Measurements from ENCODE around the gene AP1G1. TPM values are rescaled to one million over a fixed set of nuclear protein-coding genes. Genes with fewer than 3 reads are reported as not detected.

The AP1G1 gene
- total RNA-seq, 4 donors from 2014 or later, result 113 to 153 (median 137) TPM

GRCh38 chr16:71748226-71748625, 60.4 kb downstream of the AP1G1 start:
- Histone ChIP-seq H3K36me3 (peaks cover 0 to 88% (median 0%) of the 10 kb centered on the region in 3 donors), H3K27ac (no peak overlapping the region), H3K27me3 (no peaks in the 10 kb centered on the region), H3K4me1 (no peaks in the 10 kb centered on the region), H3K4me3 (no peak overlapping the region), H3K9me3 (no peaks in the 10 kb centered on the region)
- DNase-seq, result no peak
- TF ChIP-seq POLR2A (IDR thresholded peaks at IDR 0.05), result no peak
- TF ChIP-seq, protein P1, sequence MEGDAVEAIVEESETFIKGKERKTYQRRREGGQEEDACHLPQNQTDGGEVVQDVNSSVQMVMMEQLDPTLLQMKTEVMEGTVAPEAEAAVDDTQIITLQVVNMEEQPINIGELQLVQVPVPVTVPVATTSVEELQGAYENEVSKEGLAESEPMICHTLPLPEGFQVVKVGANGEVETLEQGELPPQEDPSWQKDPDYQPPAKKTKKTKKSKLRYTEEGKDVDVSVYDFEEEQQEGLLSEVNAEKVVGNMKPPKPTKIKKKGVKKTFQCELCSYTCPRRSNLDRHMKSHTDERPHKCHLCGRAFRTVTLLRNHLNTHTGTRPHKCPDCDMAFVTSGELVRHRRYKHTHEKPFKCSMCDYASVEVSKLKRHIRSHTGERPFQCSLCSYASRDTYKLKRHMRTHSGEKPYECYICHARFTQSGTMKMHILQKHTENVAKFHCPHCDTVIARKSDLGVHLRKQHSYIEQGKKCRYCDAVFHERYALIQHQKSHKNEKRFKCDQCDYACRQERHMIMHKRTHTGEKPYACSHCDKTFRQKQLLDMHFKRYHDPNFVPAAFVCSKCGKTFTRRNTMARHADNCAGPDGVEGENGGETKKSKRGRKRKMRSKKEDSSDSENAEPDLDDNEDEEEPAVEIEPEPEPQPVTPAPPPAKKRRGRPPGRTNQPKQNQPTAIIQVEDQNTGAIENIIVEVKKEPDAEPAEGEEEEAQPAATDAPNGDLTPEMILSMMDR (IDR thresholded peaks at IDR 0.05), result no peak

GRCh38 chr16:71746442-71747046, 62.1 kb downstream of the AP1G1 start:
- H3K4me3 ChIP-seq, result no peak overlapping the region
- peaks cover 0 to 91% (median 0%) of the 10 kb centered on the region in 3 donors for H3K36me3 ChIP-seq
- no peaks in the 10 kb centered on the region for H3K27me3 ChIP-seq
- peak in 1 of 3 donors; percentile 70 for DNase-seq
- TF ChIP-seq, protein P1 (IDR thresholded peaks at IDR 0.05), result peak; percentile 55 to 87 (median 81)
- no peak for TF ChIP-seq POLR2A (IDR thresholded peaks at IDR 0.05)
- H3K27ac ChIP-seq, result no peak overlapping the region
- no peaks in the 10 kb centered on the region for H3K4me1 ChIP-seq
- H3K9me3 ChIP-seq, result no peaks in the 10 kb centered on the region

- Histone ChIP-seq H3K27ac (no peak overlapping the region), H3K27me3 (no peaks in the 10 kb centered on the region), H3K4me3 (no peak overlapping the region), H3K9me3 (no peaks in the 10 kb centered on the region), H3K36me3 (peaks cover 0 to 83% (median 6%) of the 10 kb centered on the region in 3 donors), H3K4me1 (no peaks in the 10 kb centered on the region)
- TF ChIP-seq, protein P1 (IDR thresholded peaks at IDR 0.05), result no peak
- no peak for TF ChIP-seq POLR2A (IDR thresholded peaks at IDR 0.05)
- DNase-seq, result no peak
These were observed 69.8 kb downstream of the AP1G1 start for GRCh38 chr16:71738855-71739254.

DNA sequence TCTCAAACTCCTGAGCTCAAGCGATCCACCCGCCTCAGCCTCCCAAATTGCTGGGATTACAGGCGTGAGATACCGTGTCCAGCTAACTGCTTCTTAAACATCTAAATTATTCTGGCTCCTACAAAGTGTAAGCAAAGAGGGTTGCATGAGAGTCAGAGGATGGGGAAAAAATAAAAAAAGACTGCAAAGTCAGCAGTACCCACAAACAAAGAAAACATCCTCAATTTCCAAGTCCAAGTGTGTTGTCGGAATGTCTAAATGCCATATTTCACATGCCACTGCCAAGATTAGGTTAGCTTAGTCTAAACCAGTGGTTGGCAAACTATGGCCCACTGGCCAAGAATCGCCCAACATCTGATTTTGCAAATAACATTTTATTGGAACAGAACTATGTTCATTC, 71.1 kb downstream of the AP1G1 start:
- TF ChIP-seq POLR2A (IDR thresholded peaks at IDR 0.05), result no peak
- TF ChIP-seq, protein P1 (IDR thresholded peaks at IDR 0.05), result no peak
- Histone ChIP-seq H3K9me3 (no peaks in the 10 kb centered on the region), H3K4me1 (peaks cover 0 to 2% (median 0%) of the 10 kb centered on the region in 4 donors), H3K27ac (no peak overlapping the region), H3K36me3 (peaks cover 0 to 83% (median 7%) of the 10 kb centered on the region in 3 donors), H3K27me3 (no peaks in the 10 kb centered on the region), H3K4me3 (no peak overlapping the region)
- DNase-seq, result no peak

DNA sequence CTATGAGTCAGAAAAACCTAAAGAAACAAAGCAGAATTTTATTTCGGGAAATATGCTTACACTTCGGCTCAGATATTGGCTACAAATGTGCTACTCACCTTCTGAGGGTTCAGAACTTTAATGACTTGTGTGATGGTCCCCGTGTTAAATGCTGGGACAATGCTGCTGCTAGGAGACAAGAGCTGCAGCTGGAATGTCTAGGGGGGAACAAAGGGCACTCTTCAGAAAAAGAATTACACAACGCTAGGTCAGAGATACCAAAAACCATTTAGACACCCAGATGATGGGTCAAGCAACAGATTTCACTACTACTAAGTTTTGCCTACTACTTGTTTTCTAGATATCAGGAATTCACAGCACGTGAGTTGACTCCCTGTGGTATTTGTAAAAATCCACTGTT, 74.1 kb downstream of the AP1G1 start:
- Histone ChIP-seq H3K27ac (no peak overlapping the region), H3K27me3 (no peaks in the 10 kb centered on the region), H3K4me3 (no peak overlapping the region), H3K9me3 (no peaks in the 10 kb centered on the region), H3K4me1 (peaks cover 0 to 7% (median 0%) of the 10 kb centered on the region in 4 donors), H3K36me3 (peaks cover 0 to 81% (median 7%) of the 10 kb centered on the region in 3 donors)
- no peak for DNase-seq
- no peak for TF ChIP-seq POLR2A (IDR thresholded peaks at IDR 0.05)
- TF ChIP-seq, protein P1 (IDR thresholded peaks at IDR 0.05), result no peak
